Epidermal melanocyte (primary cell): ENCODE measurements around the gene ANO2.
"Not testable (repeated sequence)": the region's sequence is repeated elsewhere in the genome, so short reads cannot be mapped to it uniquely, and the experiment has no call there.

Source experiments
- DNase-seq: peaks from one replicate; pipeline ENCODE4 v3.0.0; 2011; ENCODE audit warnings: low spot score; ENCODE audit not compliant: insufficient read length

Gene ANO2

GRCh38 chr12:5557906-5558305 lies 387.2 kb downstream of the ANO2 start:
- DNase-seq = no peak

GRCh38 chr12:5556946-5557673 lies 387.9 kb downstream of the ANO2 start:
- no peak for DNase-seq

GRCh38 chr12:5556033-5556614 lies 388.9 kb downstream of the ANO2 start:
- DNase-seq = no peak

- DNase-seq = no peak
These were observed 390.3 kb downstream of the ANO2 start for GRCh38 chr12:5554711-5555110.

GRCh38 chr12:5549011-5549410 lies 396.0 kb downstream of the ANO2 start:
- DNase-seq = no peak

- DNase-seq = no peak
These were observed 396.7 kb downstream of the ANO2 start for GRCh38 chr12:5548152-5548943.

GRCh38 chr12:5546616-5547015 lies 398.4 kb downstream of the ANO2 start:
- DNase-seq = no peak

GRCh38 chr12:5537771-5538170 lies 407.3 kb downstream of the ANO2 start:
- no peak for DNase-seq

- DNase-seq = not testable (repeated sequence)
These were observed 407.9 kb downstream of the ANO2 start for GRCh38 chr12:5537026-5537615.

- DNase-seq = no peak
These were observed 409.5 kb downstream of the ANO2 start for GRCh38 chr12:5535541-5535940.

- no peak for DNase-seq
These were observed 410.4 kb downstream of the ANO2 start for GRCh38 chr12:5534426-5535199.

- DNase-seq = no peak
These were observed 411.7 kb downstream of the ANO2 start for GRCh38 chr12:5533368-5533767.

GRCh38 chr12:5525783-5526367 lies 419.2 kb downstream of the ANO2 start:
- no peak for DNase-seq

- no peak for DNase-seq
These were observed 420.2 kb downstream of the ANO2 start for GRCh38 chr12:5524769-5525436.

GRCh38 chr12:5524116-5524768 lies 420.8 kb downstream of the ANO2 start:
- no peak for DNase-seq

- DNase-seq = no peak
These were observed 421.5 kb downstream of the ANO2 start for GRCh38 chr12:5523396-5524115.

GRCh38 chr12:5522432-5523335 lies 422.4 kb downstream of the ANO2 start:
- no peak for DNase-seq
